ENCODE results near the gene CELA1. TPM values are rescaled to one million over a fixed set of nuclear protein-coding genes. Genes with fewer than 3 reads are reported as not detected.

Gene CELA1
- total RNA-seq, 2 experiments from 2014 or later: not detected

- H3K27ac ChIP-seq (ENCODE audit: low read depth, low read length, poor library complexity, severe bottlenecking): no peak overlapping the region
- no peak for TF ChIP-seq EZH2phosphoT487 (IDR thresholded peaks at IDR 0.05; ENCODE audit: borderline replicate concordance, low read depth, low read length)
- TF ChIP-seq, protein P1, sequence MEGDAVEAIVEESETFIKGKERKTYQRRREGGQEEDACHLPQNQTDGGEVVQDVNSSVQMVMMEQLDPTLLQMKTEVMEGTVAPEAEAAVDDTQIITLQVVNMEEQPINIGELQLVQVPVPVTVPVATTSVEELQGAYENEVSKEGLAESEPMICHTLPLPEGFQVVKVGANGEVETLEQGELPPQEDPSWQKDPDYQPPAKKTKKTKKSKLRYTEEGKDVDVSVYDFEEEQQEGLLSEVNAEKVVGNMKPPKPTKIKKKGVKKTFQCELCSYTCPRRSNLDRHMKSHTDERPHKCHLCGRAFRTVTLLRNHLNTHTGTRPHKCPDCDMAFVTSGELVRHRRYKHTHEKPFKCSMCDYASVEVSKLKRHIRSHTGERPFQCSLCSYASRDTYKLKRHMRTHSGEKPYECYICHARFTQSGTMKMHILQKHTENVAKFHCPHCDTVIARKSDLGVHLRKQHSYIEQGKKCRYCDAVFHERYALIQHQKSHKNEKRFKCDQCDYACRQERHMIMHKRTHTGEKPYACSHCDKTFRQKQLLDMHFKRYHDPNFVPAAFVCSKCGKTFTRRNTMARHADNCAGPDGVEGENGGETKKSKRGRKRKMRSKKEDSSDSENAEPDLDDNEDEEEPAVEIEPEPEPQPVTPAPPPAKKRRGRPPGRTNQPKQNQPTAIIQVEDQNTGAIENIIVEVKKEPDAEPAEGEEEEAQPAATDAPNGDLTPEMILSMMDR (conservative IDR thresholded peaks at IDR 0.05; ENCODE audit: low read length): no peak
- BruUV-seq (replicated peaks): no TSS peak
- H3K4me1 ChIP-seq (ENCODE audit: insufficient read depth, low read length, poor library complexity, severe bottlenecking): peaks cover 4% of the 10 kb centered on the region
- no peak for DNase-seq (ENCODE audit: low spot score)
- H2AFZ ChIP-seq (ENCODE audit: low read length): no peak overlapping the region
- intact Hi-C loops (cut with micrococcal nuclease; ENCODE audit: unreplicated experiment): no loop called here
- H4K20me1 ChIP-seq (ENCODE audit: insufficient read depth, low read length): no peaks in the 10 kb centered on the region
- POLR2A ChIA-PET: interaction anchor here (0.6 to 1.5 kb wide), 2 partner anchors 15 to 163 kb away, joined by 3 read pairs; no protein-coding TSS in a partner anchor
- no peaks in the 10 kb centered on the region for H3K79me2 ChIP-seq (ENCODE audit: insufficient read depth, low read depth, low read length)
- H3K4me3 ChIP-seq (ENCODE audit: low read depth, low read length, poor library complexity, severe bottlenecking): no peak overlapping the region
- H3K36me3 ChIP-seq (ENCODE audit: insufficient read depth, low read length): no peaks in the 10 kb centered on the region
- CTCF ChIA-PET (ENCODE audit: unreplicated experiment): no interaction called here
- no peak overlapping the region for H3K4me2 ChIP-seq (ENCODE audit: low read length)
- H3K9me2 ChIP-seq (ENCODE audit: insufficient read depth, low read length): no peaks in the 10 kb centered on the region
- H3K9me3 ChIP-seq (ENCODE audit: low read length): no peaks in the 10 kb centered on the region
These were observed 43.0 kb upstream of the CELA1 start for GRCh38 chr12:51389302-51389999.

GRCh38 chr12:51388846-51389245, 42.4 kb upstream of the CELA1 start:
- Histone ChIP-seq H3K4me1 (ENCODE audit: insufficient read depth, low read length, poor library complexity, severe bottlenecking) (peaks cover 5% of the 10 kb centered on the region), H3K36me3 (ENCODE audit: insufficient read depth, low read length) (no peaks in the 10 kb centered on the region), H3K4me3 (ENCODE audit: low read depth, low read length, poor library complexity, severe bottlenecking) (no peak overlapping the region), H3K79me2 (ENCODE audit: insufficient read depth, low read depth, low read length) (no peaks in the 10 kb centered on the region), H3K4me2 (ENCODE audit: low read length) (no peak overlapping the region), H3K9me3 (ENCODE audit: low read length) (no peaks in the 10 kb centered on the region), H4K20me1 (ENCODE audit: insufficient read depth, low read length) (no peaks in the 10 kb centered on the region), H3K27ac (ENCODE audit: low read depth, low read length, poor library complexity, severe bottlenecking) (no peak overlapping the region), H2AFZ (ENCODE audit: low read length) (no peak overlapping the region), H3K9me2 (ENCODE audit: insufficient read depth, low read length) (no peaks in the 10 kb centered on the region)
- no peak for DNase-seq (ENCODE audit: low spot score)
- intact Hi-C loops (cut with micrococcal nuclease; ENCODE audit: unreplicated experiment): no loop called here
- TF ChIP-seq, protein P1 (conservative IDR thresholded peaks at IDR 0.05; ENCODE audit: low read length): no peak
- TF ChIP-seq EZH2phosphoT487 (IDR thresholded peaks at IDR 0.05; ENCODE audit: borderline replicate concordance, low read depth, low read length): no peak
- ChIA-PET CTCF (ENCODE audit: unreplicated experiment) (no interaction called here), POLR2A (interaction anchor here (1.5 kb wide), 1 partner anchor 14 kb away, joined by 3 read pairs; no protein-coding TSS in a partner anchor)
- BruUV-seq (replicated peaks): no TSS peak

- Histone ChIP-seq H3K4me1 (ENCODE audit: insufficient read depth, low read length, poor library complexity, severe bottlenecking) (peaks cover 12% of the 10 kb centered on the region), H3K4me2 (ENCODE audit: low read length) (no peak overlapping the region), H3K27ac (ENCODE audit: low read depth, low read length, poor library complexity, severe bottlenecking) (no peak overlapping the region), H3K9me2 (ENCODE audit: insufficient read depth, low read length) (no peaks in the 10 kb centered on the region), H3K4me3 (ENCODE audit: low read depth, low read length, poor library complexity, severe bottlenecking) (no peak overlapping the region), H2AFZ (ENCODE audit: low read length) (no peak overlapping the region), H3K9me3 (ENCODE audit: low read length) (no peaks in the 10 kb centered on the region), H4K20me1 (ENCODE audit: insufficient read depth, low read length) (no peaks in the 10 kb centered on the region), H3K36me3 (ENCODE audit: insufficient read depth, low read length) (no peaks in the 10 kb centered on the region), H3K79me2 (ENCODE audit: insufficient read depth, low read depth, low read length) (no peaks in the 10 kb centered on the region)
- TF ChIP-seq, protein P1 (conservative IDR thresholded peaks at IDR 0.05; ENCODE audit: low read length): no peak
- no peak for TF ChIP-seq EZH2phosphoT487 (IDR thresholded peaks at IDR 0.05; ENCODE audit: borderline replicate concordance, low read depth, low read length)
- POLR2A ChIA-PET: no interaction called here
- CTCF ChIA-PET (ENCODE audit: unreplicated experiment): no interaction called here
- BruUV-seq (replicated peaks): no TSS peak
- DNase-seq (ENCODE audit: low spot score): no peak
- intact Hi-C loops (cut with micrococcal nuclease; ENCODE audit: unreplicated experiment): no loop called here
These were observed 41.8 kb upstream of the CELA1 start for GRCh38 chr12:51388069-51388799.

All from OCI-LY7 (cell line).